SK-N-MC (cell line): ENCODE measurements around the gene SOCS1.
"Not testable (repeated sequence)": the region's sequence is repeated elsewhere in the genome, so short reads cannot be mapped to it uniquely, and the experiment has no call there.

Experiments used
- DNase-seq: peaks from one replicate; pipeline ENCODE4 v3.0.0-alpha.2; 2011; ENCODE audit warnings: low read depth, low spot score
- H3K27ac ChIP-seq: fragments of 200-600 bp; sonication (generic); 2 replicates; pipeline ENCODE4 v1.5.1; 2016; ENCODE audit warnings: mixed run types
- H3K36me3 ChIP-seq: fragments of 200-600 bp; sonication (generic); 2 replicates; pipeline ENCODE4 v1.6.1; 2017; ENCODE audit warnings: antibody characterized with exemption, low read length, mixed read lengths; ENCODE audit not compliant: insufficient read depth
- H3K4me3 ChIP-seq: fragments of 200-600 bp; sonication (generic); 2 replicates; pipeline ENCODE4 v1.5.1; 2016
- H3K9ac ChIP-seq: fragments of 200-600 bp; sonication (generic); 2 replicates; pipeline ENCODE4 v1.8.0; 2017; ENCODE audit warnings: mixed run types, mixed read lengths; ENCODE audit not compliant: insufficient read length
- H3K9me3 ChIP-seq: fragments of 200-600 bp; sonication (generic); 2 replicates; pipeline ENCODE4 v1.6.1; 2017; ENCODE audit warnings: low read depth, mild to moderate bottlenecking, antibody characterized with exemption, low read length, moderate library complexity, mixed read lengths
- EZH2 ChIP-seq: fragments of 200-600 bp; sonication (generic); IDR thresholded peaks from one replicate; pipeline ENCODE4 v1.6.1; 2017; ENCODE audit warnings: antibody characterized with exemption
- FOXP2 ChIP-seq: optimal IDR thresholded peaks from 2 replicates; pipeline ENCODE3; 2011; ENCODE audit warnings: mild to moderate bottlenecking, moderate library complexity; ENCODE audit not compliant: insufficient read depth; ENCODE audit errors: extremely low read length, control extremely low read depth
- POLR2AphosphoS5 ChIP-seq: IDR thresholded peaks from 2 replicates; pipeline ENCODE4 v1.6.1; 2012; ENCODE audit warnings: mild to moderate bottlenecking, low read depth, low read length, borderline replicate concordance

SOCS1 gene

GRCh38 chr16:11225677-11226549 is 30.1 kb downstream of the SOCS1 start:
- Histone ChIP-seq H3K36me3 (no peaks in the 10 kb centered on the region), H3K4me3 (no peak overlapping the region), H3K9ac (no peak overlapping the region), H3K9me3 (no peaks in the 10 kb centered on the region), H3K27ac (no peak overlapping the region)
- no peak for DNase-seq
- no peak for TF ChIP-seq FOXP2
- TF ChIP-seq POLR2AphosphoS5: no peak
- TF ChIP-seq EZH2: no peak

GRCh38 chr16:11224894-11225676 is 30.9 kb downstream of the SOCS1 start:
- Histone ChIP-seq H3K9ac (no peak overlapping the region), H3K27ac (no peak overlapping the region), H3K36me3 (no peaks in the 10 kb centered on the region), H3K9me3 (no peaks in the 10 kb centered on the region), H3K4me3 (no peak overlapping the region)
- TF ChIP-seq FOXP2: no peak
- TF ChIP-seq POLR2AphosphoS5: no peak
- no peak for TF ChIP-seq EZH2
- DNase-seq: no peak

GRCh38 chr16:11224096-11224893 is 31.7 kb downstream of the SOCS1 start:
- H3K4me3 ChIP-seq: no peak overlapping the region
- H3K27ac ChIP-seq: no peak overlapping the region
- no peaks in the 10 kb centered on the region for H3K36me3 ChIP-seq
- DNase-seq: no peak
- TF ChIP-seq FOXP2 (no peak), EZH2 (no peak), POLR2AphosphoS5 (no peak)
- no peak overlapping the region for H3K9ac ChIP-seq
- no peaks in the 10 kb centered on the region for H3K9me3 ChIP-seq

- H3K4me3 ChIP-seq, H3K27ac ChIP-seq, DNase-seq, H3K36me3 ChIP-seq, H3K9me3 ChIP-seq, H3K9ac ChIP-seq: not testable (repeated sequence)
Measured at GRCh38 chr16:11220507-11220906, 35.5 kb downstream of the SOCS1 start.

- H3K9me3 ChIP-seq: no peaks in the 10 kb centered on the region
- H3K27ac ChIP-seq: no peak overlapping the region
- H3K36me3 ChIP-seq: no peaks in the 10 kb centered on the region
- no peak overlapping the region for H3K4me3 ChIP-seq
- DNase-seq: no peak
- no peak overlapping the region for H3K9ac ChIP-seq
- no peak for TF ChIP-seq POLR2AphosphoS5
- TF ChIP-seq EZH2: no peak
- no peak for TF ChIP-seq FOXP2
Measured at GRCh38 chr16:11219178-11219577, 36.8 kb downstream of the SOCS1 start.

- H3K36me3 ChIP-seq: no peaks in the 10 kb centered on the region
- H3K27ac ChIP-seq: no peak overlapping the region
- H3K9ac ChIP-seq: no peak overlapping the region
- no peaks in the 10 kb centered on the region for H3K9me3 ChIP-seq
- no peak for TF ChIP-seq POLR2AphosphoS5
- TF ChIP-seq EZH2: no peak
- TF ChIP-seq FOXP2: no peak
- no peak overlapping the region for H3K4me3 ChIP-seq
- DNase-seq: no peak
Measured at GRCh38 chr16:11218604-11218962, 37.4 kb downstream of the SOCS1 start.

GRCh38 chr16:11217651-11218603 is 38.1 kb downstream of the SOCS1 start:
- no peaks in the 10 kb centered on the region for H3K36me3 ChIP-seq
- H3K4me3 ChIP-seq: no peak overlapping the region
- no peak for DNase-seq
- H3K27ac ChIP-seq: no peak overlapping the region
- no peaks in the 10 kb centered on the region for H3K9me3 ChIP-seq
- TF ChIP-seq FOXP2 (no peak), EZH2 (no peak), POLR2AphosphoS5 (no peak)
- no peak overlapping the region for H3K9ac ChIP-seq
